ENCODE measurements around the gene SLC25A1. TPM values are rescaled to one million over a fixed set of nuclear protein-coding genes. Genes with fewer than 3 reads are reported as not detected.

The SLC25A1 gene
- total and polyA plus RNA-seq, 10 of the 15 experiments (the other 5 are each of a cell fraction or from before 2014, with no cell fraction given): 2.3 to 79.0 (median 30.3) TPM

- 53% methylated on average over 17 of the region's 17 CpGs for WGBS (ENCODE audit: insufficient coverage, insufficient replicate concordance, low lambda C conversion rate, missing lambda C conversion rate)
- DNase-seq (ENCODE audit: low read depth, low spot score): no peak
- peaks cover 5 to 11% of the 10 kb centered on the region in 2 experiments; a peak in 3 of 4 replicates for H3K27me3 ChIP-seq (replicated peaks in 1 of 2; ENCODE audit: control insufficient read depth in 2 of 2, insufficient read depth in 2 of 2, low read length in 1 of 2)
- peaks cover 13% of the 10 kb centered on the region for H3K4me1 ChIP-seq (ENCODE audit: control insufficient read depth, insufficient read depth, low read length)
- no peaks in the 10 kb centered on the region for H4K20me1 ChIP-seq (ENCODE audit: control insufficient read depth, insufficient read depth)
- ATAC-seq: no peak
- H3K4me3 ChIP-seq: no peak overlapping the region
- no TSS peak for BruUV-seq (replicated peaks)
- H3K36me3 ChIP-seq (ENCODE audit: control insufficient read depth in 2 of 2, insufficient read depth in 2 of 2, low read length in 1 of 2): no peaks in the 10 kb centered on the region
- H2AFZ ChIP-seq (ENCODE audit: control insufficient read depth, low read depth, low read length): no peak overlapping the region
- ChIA-PET POLR2A (no interaction called here), SMC1A (ENCODE audit: uncharacterized antibody, unreplicated experiment) (no interaction called here), RAD21 (ENCODE audit: unreplicated experiment) (no interaction called here), CTCF (interaction anchor here (1.8 kb wide), 1 partner anchor 11 kb away, joined by 4 read pairs; no protein-coding TSS in a partner anchor)
- TF ChIP-seq NR2C1 (IDR thresholded peaks at IDR 0.05) (no peak), ZBED1 (IDR thresholded peaks at IDR 0.05; ENCODE audit: borderline replicate concordance) (no peak), USF1 (IDR thresholded peaks at IDR 0.05; ENCODE audit: borderline replicate concordance, extremely low read length, insufficient read depth, low read depth, low read length) (no peak), SIN3A (IDR thresholded peaks at IDR 0.05; ENCODE audit: low read depth, low read length) (no peak), SRF (IDR thresholded peaks at IDR 0.05; ENCODE audit: low read depth in 2 of 2, low read length in 2 of 2) (no peak), TCF3 (IDR thresholded peaks at IDR 0.05; ENCODE audit: borderline replicate concordance, insufficient read depth, low read depth, low read length) (no peak), MEF2B (IDR thresholded peaks at IDR 0.05; ENCODE audit: partially characterized antibody, poor library complexity, severe bottlenecking) (no peak), ZNF622 (IDR thresholded peaks at IDR 0.05) (no peak), CBFB (IDR thresholded peaks at IDR 0.05; ENCODE audit: low read depth) (no peak), SKIL (IDR thresholded peaks at IDR 0.05; ENCODE audit: low read depth, poor library complexity, severe bottlenecking) (no peak)
- H3K4me2 ChIP-seq (ENCODE audit: control insufficient read depth, insufficient read depth): no peak overlapping the region
- in situ Hi-C loops (cut with MboI): no loop called here
- no peak for FAIRE-seq
- peaks cover 21% of the 10 kb centered on the region for H3K79me2 ChIP-seq (ENCODE audit: control insufficient read depth, insufficient read depth, low read length)
- H3K9me3 ChIP-seq (replicated peaks; ENCODE audit: control insufficient read depth, insufficient read depth, low read length): no peaks in the 10 kb centered on the region
- no peak overlapping the region for H3K9ac ChIP-seq (ENCODE audit: control insufficient read depth, insufficient read depth, low read length)
- H3K27ac ChIP-seq (ENCODE audit: control insufficient read depth, insufficient read depth): no peak overlapping the region
- intact Hi-C loops (cut with micrococcal nuclease; ENCODE audit: unreplicated experiment): no loop called here
Measured at GRCh38 chr22:19168088-19168890, 10.2 kb downstream of the SLC25A1 start.

Measured in GM12878 (cell line).